Measurements from ENCODE around the gene HEG1. TPM values are rescaled to one million over a fixed set of nuclear protein-coding genes. Genes with fewer than 3 reads are reported as not detected.

Gene HEG1
- total RNA-seq, 1 donor from 2014 or later = 22.0 TPM

DNA sequence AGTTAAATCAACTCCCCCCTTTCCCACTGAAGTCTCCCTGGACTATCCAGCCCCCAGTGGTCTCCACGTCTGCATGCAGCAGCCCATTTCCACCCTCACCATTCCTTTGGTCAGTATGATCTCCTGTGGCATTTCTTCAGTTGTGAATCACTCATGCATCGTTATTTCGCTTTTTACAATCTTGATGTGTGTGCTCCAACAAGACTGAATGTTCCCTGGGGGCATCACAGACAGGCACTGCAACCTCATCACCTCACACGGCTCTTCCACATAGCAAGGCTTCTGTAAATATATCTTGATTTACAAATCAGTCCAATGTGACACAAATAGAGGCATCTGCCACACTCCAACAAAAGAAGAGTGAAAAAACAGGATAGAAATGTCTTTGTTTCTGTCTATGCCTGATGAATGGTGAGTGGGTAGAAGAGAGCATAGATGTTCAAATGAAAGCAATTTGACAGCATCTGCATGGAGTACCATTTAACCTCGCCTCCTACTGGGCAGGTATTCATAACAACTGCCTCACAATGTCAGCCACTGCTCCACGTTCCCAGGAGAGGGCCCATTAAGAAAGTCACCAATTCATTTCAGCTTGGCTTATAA lies 5.2 kb downstream of the HEG1 start:
- no peak for DNase-seq

DNA sequence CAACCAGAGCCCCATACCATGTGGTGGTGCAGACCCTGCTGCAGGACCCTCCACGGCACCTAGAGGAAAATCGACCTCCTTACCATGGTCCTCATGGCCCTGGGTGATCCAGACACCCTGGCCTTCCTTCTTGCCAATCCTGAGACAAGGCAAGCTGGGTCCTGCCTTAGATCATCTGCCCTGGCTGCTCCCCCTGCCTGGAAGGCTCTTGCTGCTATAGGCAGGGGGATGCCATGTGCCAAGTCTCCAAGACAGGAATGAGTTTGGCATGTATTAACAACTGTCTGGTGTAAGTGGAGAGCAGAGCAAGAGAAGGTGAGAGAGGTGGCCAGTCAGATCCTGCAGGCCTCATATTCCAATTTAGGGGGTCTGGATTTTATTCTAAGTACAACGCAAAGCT lies 7.5 kb downstream of the HEG1 start:
- DNase-seq = no peak

DNA sequence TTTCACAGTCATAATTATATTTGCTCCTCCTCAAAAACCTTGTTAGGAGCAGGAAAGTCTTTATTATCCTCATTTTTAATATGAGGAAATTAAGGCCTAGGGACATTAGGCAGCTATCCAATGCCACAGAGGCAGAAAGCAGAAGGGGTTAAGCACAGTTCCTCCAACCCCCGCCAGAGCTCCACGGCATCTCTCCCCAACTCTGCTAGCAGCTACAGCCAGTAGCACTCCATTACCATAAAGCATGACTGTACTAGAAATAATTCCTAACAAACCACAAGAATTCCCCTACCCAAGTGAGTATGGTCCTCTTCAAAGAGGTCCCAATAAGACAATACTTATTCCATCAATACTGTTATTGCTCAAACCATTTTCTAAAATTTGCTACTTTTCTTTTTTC lies 9.8 kb downstream of the HEG1 start:
- DNase-seq = no peak

DNA sequence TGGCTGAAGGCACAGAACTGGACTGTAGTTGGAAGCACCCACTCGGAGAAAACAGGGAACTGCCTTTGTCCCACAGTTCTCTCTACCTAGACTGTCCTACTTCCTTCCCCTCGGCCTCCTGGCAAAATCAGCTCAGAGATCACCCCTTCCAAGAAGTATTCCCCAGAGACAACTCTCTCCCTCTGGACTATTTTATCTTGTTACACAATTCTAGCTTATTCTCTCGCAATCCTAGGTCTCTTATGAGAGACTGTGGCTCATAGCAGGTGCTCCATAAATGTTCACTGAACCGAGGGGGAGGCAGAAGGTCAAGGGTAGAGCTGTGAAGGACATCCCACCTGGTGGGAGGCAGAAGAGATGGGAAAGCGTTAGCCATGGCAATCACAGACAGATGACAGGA lies 10.6 kb downstream of the HEG1 start:
- DNase-seq = no peak

DNA sequence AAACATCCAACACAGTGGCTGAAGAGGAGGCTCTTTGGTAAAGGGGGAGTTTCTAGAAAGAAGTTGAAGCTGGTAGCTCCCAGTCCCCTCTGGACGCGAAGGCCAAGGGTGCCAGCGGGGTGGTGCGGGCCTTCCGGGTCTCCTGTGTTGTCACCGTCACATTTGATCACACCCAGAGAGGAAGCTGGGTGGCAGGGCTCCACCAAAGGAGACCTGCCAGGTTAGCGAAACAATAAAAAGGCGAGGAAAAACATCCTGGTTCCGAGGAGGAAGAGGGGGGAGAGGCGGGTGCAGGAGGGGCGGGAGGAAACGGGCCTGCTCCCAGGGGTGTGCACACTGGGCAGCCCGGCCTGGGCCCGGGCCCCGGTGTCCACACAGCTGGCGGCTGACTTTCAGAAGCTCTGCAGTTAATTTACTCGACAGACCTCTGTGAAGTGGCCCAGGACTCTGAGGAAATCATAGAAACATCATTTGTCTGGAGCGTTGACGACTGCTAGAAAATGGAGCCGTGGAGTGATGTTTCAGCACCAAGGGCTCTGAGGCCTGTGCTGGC lies 12.1 kb downstream of the HEG1 start:
- DNase-seq = no peak

DNA sequence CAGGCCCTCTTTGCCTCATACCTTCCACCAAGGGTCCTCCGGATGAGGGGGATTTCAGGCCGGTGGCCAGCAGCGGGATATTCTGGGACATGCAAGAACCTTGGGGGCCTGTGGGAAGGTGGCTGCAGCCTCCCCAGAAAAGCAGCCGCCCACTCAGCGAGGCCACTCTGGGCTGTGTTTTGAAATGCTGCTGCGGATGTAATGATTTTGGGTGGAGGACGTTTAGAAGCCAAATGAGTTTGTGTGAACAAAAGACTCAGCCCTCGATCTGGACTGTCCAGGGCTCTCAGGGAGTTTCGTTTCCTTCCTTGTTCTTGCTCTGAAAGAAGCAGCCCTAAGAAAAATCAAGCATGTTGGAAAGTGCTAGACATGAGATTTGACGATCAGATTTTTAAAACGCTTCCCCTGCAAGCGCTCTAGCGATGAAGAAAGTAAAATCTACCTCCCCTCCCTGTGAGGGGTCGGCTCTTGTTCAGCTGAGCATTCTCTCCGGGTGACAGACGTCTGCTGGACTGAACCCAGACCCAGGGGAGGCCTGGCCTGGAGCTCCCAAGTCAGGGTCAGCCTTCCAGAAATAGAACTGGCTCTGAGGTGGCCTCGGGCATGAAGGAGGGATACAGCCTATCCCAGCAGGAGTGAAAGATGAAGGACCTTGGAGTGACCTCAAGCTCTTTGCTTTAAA lies 12.9 kb downstream of the HEG1 start:
- DNase-seq = peak; percentile 26

DNA sequence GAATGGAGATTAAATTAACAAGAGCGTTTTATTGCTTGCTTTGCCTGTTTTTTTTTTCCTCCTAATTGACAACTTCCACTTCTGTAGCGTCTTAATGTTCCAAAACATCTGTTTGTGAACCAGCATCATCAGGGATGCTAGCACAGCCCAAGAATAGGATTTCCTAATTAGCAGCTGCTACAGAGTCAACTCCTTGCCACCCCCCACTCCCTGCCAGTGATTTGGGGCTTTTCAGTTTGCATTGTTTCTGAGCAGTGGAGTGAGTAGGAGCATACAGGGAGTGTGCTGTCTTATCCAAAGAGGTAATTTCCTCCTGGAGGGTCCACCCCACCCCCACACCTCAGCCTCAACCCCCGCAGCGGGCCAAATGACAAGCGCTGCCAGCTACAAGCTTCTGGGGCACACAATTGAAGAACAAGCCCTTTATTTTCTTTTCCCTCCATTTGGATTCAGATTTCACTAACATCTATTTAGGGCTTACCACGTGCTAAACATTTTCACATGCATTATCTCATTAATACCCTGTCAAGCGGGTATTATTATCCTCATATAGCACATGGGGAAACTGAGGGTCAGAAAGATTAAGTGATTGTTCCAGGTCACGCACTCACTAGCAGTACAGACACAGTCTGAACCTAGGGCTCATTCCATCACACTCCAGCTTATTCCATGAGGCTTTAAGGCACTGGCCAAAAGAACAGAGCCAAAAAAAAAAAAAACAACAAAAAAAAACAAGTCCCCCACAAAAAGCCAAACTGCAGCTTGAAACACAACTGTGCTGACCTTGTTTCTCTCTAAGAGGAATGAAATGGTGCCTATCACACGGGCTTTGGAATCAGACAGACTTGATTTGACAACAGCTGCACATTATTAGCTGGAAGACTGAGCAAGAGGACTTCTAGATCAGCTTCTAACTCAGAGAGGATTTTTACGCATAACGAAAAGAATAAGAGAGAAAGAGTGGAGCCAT lies 16.4 kb downstream of the HEG1 start:
- peak; percentile 71 for DNase-seq

DNA sequence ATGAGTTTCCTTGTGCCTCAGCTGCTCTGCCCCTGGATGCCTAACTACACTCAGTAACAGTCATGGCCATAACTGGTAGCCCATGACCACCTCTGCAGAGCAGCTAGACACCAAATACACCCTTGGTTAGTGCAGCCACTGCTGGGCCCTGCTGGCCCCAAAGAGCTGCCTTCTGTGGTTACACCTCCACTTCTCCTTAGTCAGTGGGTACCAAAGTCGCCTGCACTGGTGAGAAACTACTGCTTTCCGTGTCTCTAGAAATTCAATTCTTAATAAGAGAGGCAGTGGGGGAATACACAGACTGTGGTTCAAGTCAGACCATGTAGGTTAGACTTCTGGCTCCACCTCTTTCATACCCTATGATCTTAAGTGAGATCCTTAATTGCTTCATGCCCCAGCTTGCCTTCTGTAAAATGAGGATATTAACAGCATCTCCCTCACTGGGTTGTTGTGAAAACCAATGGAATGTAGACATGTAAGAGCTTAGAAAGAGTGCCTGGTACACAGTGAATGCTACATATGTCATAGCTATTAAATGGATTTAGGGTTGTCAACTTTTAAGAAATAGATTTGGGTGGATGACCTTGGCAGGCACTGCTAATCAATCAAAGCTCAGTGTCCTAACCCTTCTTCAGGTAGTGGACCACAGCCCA lies 18.2 kb downstream of the HEG1 start:
- DNase-seq = no peak

DNA sequence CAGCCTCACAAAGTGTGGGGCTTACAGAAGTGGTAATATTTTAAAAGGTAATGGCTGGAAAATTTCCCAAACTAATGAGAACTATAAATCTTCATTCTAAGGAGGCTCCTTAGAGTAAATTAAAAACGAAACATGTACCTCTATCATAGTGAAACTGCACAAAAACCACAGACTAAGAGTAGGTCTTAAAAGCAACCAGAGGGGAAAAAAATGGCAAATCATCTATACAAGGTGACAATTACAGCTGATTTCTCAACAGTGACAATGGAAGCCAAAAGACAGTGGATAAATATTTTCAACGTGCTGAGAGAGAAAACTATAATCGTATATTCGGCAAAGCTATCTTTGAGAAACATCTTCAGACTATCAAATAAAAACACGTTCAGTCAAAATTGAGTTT lies 20.6 kb downstream of the HEG1 start:
- DNase-seq = no peak

DNA sequence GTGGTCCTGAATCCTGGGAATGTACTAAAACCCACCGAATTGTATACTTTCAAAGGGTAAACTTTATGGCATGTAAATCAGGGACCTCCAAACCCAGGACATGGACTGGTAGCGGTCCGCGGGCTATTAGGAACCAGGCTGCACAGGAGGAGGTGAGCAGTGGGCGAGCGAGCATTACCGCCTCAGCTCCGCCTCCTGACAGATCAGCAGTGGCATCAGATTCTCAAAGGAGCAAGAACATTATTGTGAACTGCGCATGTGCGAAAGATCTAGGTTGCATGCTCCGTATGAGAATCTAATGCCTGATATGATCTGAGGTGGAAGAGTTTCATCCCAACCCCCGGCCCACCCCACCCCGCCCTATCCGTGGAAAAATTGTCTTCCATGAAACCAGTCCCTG lies 22.2 kb downstream of the HEG1 start:
- DNase-seq = no peak

DNA sequence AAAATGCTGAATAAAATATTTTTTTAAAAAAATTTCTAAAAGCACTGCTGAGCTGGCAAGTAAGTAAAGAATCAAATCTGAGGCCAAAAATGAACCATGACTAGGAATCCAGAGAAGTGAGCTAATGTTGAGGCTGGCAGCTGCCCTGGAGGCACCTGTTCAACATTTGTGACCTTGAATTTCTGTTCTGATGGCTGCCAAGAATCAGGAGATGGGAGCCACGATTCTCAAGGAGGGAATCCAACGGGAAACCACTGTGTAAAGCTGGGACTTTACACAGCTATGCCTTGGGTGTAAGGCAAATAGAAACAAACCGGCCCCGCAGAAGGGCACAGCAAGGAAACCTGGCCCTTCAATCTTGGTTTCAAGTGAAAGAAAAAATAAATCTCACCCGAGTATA lies 22.7 kb downstream of the HEG1 start:
- no peak for DNase-seq

DNA sequence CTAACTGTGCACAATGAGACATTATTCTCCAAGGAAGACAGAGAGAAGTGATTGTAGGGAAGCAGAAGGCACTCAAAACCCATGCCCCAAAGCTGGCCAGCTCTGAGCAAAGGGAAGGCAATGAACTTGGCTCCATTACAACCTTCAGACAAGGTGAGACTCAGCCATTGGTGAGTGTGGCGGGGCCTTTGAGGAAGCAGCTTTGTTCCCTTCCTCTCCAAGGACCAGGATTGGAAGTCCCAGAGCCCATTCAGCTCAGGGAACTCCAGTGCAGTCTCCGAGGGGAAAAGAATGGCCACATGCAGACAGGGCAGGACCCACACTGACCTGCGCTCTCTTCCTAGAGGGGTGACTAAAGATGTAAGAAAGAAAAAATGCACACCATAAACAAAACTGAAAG lies 23.1 kb downstream of the HEG1 start:
- DNase-seq = no peak

DNA sequence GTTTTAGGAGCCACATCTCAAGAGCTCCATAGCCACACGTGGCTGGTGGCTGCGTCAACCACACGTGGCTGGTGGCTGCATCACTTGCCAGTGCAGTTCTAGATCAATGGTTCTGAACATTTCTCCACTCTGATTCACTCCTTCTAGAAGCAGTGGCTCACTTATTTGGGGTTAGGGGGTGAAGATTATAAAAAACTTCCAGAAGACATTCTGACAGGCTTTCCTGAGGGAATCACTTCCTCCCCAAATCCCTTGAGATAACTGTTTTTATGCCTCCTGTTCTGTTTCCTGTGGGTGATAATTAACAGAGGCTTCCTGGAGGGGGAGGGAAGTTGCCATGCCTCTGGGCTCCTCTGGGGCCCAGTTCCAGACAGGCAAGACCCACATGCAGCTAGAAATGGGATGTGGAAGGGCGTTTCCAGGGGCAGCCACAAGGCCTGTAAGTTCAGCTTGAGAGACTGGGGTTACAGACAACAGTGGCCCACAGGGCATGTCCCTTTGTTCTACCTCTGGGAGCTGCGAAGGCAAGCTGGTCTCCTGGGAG lies 23.6 kb downstream of the HEG1 start:
- no peak for DNase-seq

DNA sequence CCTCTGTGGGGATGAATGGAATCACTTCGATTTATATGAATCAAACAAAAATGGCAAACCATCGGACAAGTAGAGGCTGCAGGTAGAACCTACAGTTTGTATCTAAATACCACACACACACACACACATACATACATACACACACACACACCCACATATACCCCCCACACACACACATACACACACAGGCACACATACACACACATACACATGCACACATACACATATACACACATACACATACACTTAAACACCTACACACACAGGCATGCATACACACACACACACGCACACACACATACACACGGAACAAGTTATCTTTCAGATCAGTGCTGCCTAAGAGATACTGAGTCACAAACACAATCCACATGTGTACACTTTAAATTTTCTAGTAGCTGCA lies 24.3 kb downstream of the HEG1 start:
- DNase-seq = no peak

DNA sequence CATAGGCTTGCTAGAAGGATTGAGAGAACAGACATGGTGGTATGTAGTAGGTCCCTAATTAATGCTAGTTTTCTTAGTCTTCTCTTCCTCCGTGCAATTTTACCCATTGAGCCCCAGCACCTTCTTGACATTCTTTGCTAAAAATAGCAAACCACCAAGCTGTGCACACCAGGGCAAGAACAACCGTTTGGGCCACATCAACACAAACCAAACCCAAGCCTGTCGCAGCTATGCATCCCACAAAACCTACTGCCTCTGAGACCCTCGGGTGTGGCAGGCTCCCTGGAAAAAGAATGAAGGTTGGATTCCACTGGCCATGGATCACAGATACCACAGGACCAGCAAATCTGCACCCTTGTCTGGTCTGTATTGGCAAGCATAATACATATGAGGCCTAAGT lies 27.1 kb downstream of the HEG1 start:
- DNase-seq = no peak

DNA sequence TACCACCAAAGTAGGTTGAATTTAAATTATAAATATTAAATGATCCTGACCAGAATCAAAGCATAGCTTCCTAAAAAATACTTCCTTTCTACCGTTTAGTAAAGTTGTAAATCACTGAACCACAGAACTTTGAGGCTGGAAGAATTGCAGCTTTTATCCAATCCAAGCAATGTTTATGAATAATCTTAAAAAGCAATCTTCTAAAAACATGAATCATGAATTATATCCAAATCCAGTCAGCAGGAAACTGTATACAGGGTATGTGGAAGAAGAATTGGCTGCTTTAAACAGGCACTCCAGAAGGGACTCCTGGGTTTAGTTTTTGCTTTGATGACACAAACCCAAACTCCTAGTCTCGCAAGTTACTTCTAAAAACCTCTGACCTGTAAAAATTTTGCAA lies 30.2 kb downstream of the HEG1 start:
- no peak for DNase-seq

DNA sequence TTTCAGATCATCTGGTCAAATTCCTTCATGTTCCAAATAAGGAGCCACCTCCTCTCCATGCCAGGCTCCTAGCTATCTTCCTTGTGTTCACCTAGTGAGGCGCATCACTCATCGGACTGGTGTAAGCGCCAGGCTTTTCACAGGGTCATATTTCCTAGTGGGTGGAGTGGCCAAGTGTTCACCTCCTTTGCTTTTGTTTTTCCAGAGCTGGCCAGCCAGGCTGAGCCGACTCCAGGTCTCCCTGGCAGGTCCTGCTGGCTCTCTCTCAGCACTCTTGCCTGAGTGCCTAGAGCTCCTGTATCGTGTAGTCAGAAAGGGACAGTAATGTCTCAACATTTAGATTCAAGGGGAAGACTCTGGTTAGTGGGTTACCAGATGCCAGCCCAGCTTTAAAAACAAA lies 31.0 kb downstream of the HEG1 start:
- DNase-seq = no peak

DNA sequence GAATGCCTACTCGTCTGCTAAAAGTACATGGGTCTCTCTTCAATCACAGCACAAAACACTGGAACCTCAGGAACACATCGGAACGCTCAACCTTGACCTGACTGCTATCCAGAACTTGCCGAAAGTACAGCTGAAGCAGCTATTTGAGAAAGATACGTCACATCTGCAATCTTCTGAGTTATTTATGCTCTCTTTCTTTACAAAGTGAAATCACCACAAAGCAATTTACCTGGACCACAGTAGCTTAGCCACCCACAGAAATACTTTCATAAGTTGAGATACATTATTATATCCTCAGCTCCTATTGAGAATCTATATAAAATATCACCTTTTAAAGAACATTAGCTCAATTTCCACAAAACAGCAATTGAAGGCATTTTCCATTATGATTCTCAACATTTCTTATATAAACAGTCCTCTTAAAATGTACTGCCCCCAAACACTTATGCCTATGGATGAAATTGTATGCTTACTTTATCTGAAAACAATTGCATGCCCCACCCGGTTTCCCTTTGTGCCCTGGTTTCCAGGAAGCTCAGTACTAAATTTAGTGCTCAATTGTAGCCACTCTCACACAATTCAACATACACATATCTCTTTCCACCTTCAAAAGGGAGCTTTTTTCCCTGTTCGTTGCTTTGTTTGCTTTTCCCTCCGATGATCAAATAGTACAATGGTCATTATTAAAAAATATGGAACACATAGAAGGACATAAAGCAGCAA lies 31.8 kb downstream of the HEG1 start:
- no peak for DNase-seq

DNA sequence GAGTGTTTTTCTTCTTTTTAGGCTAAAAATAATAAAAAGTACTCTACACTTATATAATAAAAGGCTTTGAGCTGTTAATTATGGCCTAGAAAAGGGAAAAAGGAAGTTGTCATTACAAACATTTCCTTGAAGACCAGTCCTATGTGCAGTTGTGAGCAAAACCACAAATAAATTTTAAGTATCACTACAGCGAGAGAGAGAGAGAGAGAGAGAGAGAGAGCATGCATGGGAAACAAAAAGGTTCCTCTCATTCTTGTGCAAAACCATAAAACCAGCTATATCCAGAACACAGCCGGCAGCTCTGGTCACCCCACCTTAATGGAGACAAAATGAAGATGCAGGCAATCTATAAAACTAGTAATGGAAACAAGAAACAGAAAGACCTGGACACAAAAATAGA lies 33.6 kb downstream of the HEG1 start:
- DNase-seq = no peak

DNA sequence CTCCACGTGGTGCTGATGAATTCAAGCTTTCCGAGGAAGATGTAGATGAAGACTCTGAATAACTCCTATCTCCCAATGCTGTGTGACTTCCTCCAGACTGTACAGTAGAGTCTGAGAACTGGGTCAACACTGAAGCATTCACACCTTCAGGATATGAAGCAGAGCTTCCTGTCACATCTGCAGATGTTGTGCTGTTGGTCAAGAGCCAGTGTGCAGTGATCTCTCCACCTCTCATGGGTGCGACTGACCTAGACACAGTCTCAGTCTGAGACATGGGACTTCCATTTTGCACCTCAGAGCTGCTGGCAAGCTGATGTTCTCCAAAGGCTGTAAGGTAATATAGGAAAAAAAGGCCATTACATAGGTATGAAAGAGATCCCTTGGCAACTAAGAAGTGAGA lies 36.5 kb downstream of the HEG1 start:
- no peak for DNase-seq

DNA sequence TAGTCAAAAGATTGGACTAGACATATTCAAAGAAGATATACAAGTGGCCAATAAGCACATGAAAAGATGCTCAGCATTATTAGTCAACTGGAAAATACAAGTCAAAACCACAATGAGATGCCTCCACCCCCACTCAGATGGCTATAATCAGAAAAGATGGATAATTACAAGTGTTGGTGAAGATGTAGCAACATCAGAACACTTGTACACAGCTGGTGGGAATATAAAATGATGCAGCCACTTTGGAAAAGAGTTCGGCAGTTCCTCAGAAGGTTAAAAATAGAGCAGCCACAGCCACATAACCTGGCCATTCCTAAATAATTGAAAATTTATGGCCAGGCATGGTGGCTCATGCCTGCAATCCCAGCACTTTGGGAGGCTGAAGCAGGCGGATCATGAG lies 38.4 kb downstream of the HEG1 start:
- DNase-seq = no peak
